Hindlimb muscle (tissue), 1 donor: ENCODE measurements around the gene PLS3. TPM values are rescaled to one million over a fixed set of nuclear protein-coding genes. Genes with fewer than 3 reads are reported as not detected.
"Not testable (repeated sequence)": the region's sequence is repeated elsewhere in the genome, so short reads cannot be mapped to it uniquely, and the experiment has no call there.

ENCODE experiments used
- DNase-seq: peaks from one replicate; pipeline ENCODE4 v3.0.0-alpha.2; 2013
- polyA plus RNA-seq: library from polyadenylated mRNA; unstranded; fragments of 120-200 nt; gene quantifications from one replicate; pipeline ENCODE4 v1.2.1, GENCODE V29; 2013; ENCODE audit not compliant: insufficient read length

PLS3 gene
- polyA plus RNA-seq, 1 donor: 74.5 TPM

GRCh38 chrX:115616943-115617563, 56.1 kb downstream of the PLS3 start:
- no peak for DNase-seq

GRCh38 chrX:115622534-115622933, 61.6 kb downstream of the PLS3 start:
- no peak for DNase-seq

- no peak for DNase-seq
Measured at GRCh38 chrX:115624916-115625315, 63.9 kb downstream of the PLS3 start.

GRCh38 chrX:115625572-115626301, 64.8 kb downstream of the PLS3 start:
- peak; percentile 59 for DNase-seq

- DNase-seq: no peak
Measured at GRCh38 chrX:115630204-115630603, 69.2 kb downstream of the PLS3 start.

GRCh38 chrX:115632455-115632854, 71.5 kb downstream of the PLS3 start:
- no peak for DNase-seq

- DNase-seq: not testable (repeated sequence)
Measured at GRCh38 chrX:115633397-115633796, 72.4 kb downstream of the PLS3 start.

GRCh38 chrX:115639334-115639880, 78.4 kb downstream of the PLS3 start:
- no peak for DNase-seq

- DNase-seq: no peak
Measured at GRCh38 chrX:115642311-115642710, 81.3 kb downstream of the PLS3 start.

GRCh38 chrX:115642895-115643530, 82.0 kb downstream of the PLS3 start:
- DNase-seq: peak; percentile 81

- DNase-seq: not testable (repeated sequence)
Measured at GRCh38 chrX:115644397-115644796, 83.4 kb downstream of the PLS3 start.

GRCh38 chrX:115649461-115650063, 88.6 kb downstream of the PLS3 start:
- no peak for DNase-seq

GRCh38 chrX:115650449-115650848, 89.5 kb downstream of the PLS3 start:
- DNase-seq: no peak

GRCh38 chrX:115650916-115651315, 89.9 kb downstream of the PLS3 start:
- DNase-seq: no peak

GRCh38 chrX:115652221-115652620, 91.2 kb downstream of the PLS3 start:
- no peak for DNase-seq

- DNase-seq: no peak
Measured at GRCh38 chrX:115665122-115665521, 104.1 kb downstream of the PLS3 start.

- DNase-seq: peak; percentile 15
Measured at GRCh38 chrX:115679460-115679859, 118.5 kb downstream of the PLS3 start.

GRCh38 chrX:115687595-115687994, 126.6 kb downstream of the PLS3 start:
- no peak for DNase-seq

- DNase-seq: peak; percentile 15
Measured at GRCh38 chrX:115689931-115690330, 129.0 kb downstream of the PLS3 start.

- DNase-seq: peak; percentile 53
Measured at GRCh38 chrX:115690511-115691216, 129.7 kb downstream of the PLS3 start.

- no peak for DNase-seq
Measured at GRCh38 chrX:115693476-115693875, 132.5 kb downstream of the PLS3 start.

GRCh38 chrX:115694028-115694427, 133.1 kb downstream of the PLS3 start:
- no peak for DNase-seq
